Effector memory CD4-positive, alpha-beta T cell (primary cell): ENCODE results near the gene PPP4R3A.

Experiments used
- DNase-seq, 3 donors: peaks; one replicate each; pipeline ENCODE4 v3.0.0-alpha.2; 2020
- H3K27ac ChIP-seq: 2 replicates; pipeline ENCODE4 v1.7.0; 2013; ENCODE audit warnings: mild to moderate bottlenecking, low read length, moderate library complexity; ENCODE audit not compliant: insufficient read depth, poor library complexity, severe bottlenecking
- H3K27me3 ChIP-seq: replicated peaks from 2 replicates; pipeline ENCODE4 v1.7.0; 2013; ENCODE audit warnings: mild to moderate bottlenecking, low read length; ENCODE audit not compliant: insufficient read depth, control insufficient read depth, poor library complexity, severe bottlenecking
- H3K36me3 ChIP-seq: 2 replicates; pipeline ENCODE4 v1.7.0; 2013; ENCODE audit warnings: mild to moderate bottlenecking, low read length, moderate library complexity; ENCODE audit not compliant: control insufficient read depth, insufficient read depth
- H3K4me1 ChIP-seq: 2 replicates; pipeline ENCODE4 v1.7.0; 2013; ENCODE audit warnings: low read length, mild to moderate bottlenecking; ENCODE audit not compliant: control insufficient read depth, insufficient read depth, poor library complexity, severe bottlenecking
- H3K4me3 ChIP-seq: 2 replicates; pipeline ENCODE4 v1.7.0; 2013; ENCODE audit warnings: low read length, low read depth, mild to moderate bottlenecking; ENCODE audit not compliant: insufficient read depth, poor library complexity, severe bottlenecking
- H3K9me3 ChIP-seq: 2 replicates; pipeline ENCODE4 v1.7.0; 2013; ENCODE audit warnings: mild to moderate bottlenecking, low read length, moderate library complexity; ENCODE audit not compliant: control insufficient read depth

PPP4R3A gene

GRCh38 chr14:91419451-91419850, 90.7 kb downstream of the PPP4R3A start:
- H3K36me3 ChIP-seq = peaks cover 5% of the 10 kb centered on the region
- H3K4me1 ChIP-seq = peaks cover 25% of the 10 kb centered on the region
- H3K9me3 ChIP-seq = no peaks in the 10 kb centered on the region
- no peak for DNase-seq
- H3K27me3 ChIP-seq = no peaks in the 10 kb centered on the region
- H3K4me3 ChIP-seq = no peak overlapping the region
- peak overlapping the region; percentile 66 for H3K27ac ChIP-seq

GRCh38 chr14:91419044-91419397, 91.1 kb downstream of the PPP4R3A start:
- Histone ChIP-seq H3K9me3 (no peaks in the 10 kb centered on the region), H3K27me3 (no peaks in the 10 kb centered on the region), H3K27ac (peak overlapping the region; percentile 66), H3K36me3 (peaks cover 5% of the 10 kb centered on the region), H3K4me3 (no peak overlapping the region), H3K4me1 (peaks cover 29% of the 10 kb centered on the region)
- peak in 2 of 3 donors; percentile 47 to 49 for DNase-seq

- DNase-seq = peak; percentile 67 to 72 (median 68)
- no peaks in the 10 kb centered on the region for H3K27me3 ChIP-seq
- H3K4me1 ChIP-seq = peaks cover 35% of the 10 kb centered on the region
- H3K4me3 ChIP-seq = peak overlapping the region; percentile 8
- H3K36me3 ChIP-seq = peaks cover 5% of the 10 kb centered on the region
- H3K27ac ChIP-seq = peak overlapping the region; percentile 66
- no peaks in the 10 kb centered on the region for H3K9me3 ChIP-seq
Measured at GRCh38 chr14:91418387-91419043, 91.6 kb downstream of the PPP4R3A start.

GRCh38 chr14:91417983-91418386, 92.1 kb downstream of the PPP4R3A start:
- peaks cover 36% of the 10 kb centered on the region for H3K4me1 ChIP-seq
- DNase-seq = peak; percentile 52 to 60 (median 58)
- peaks cover 5% of the 10 kb centered on the region for H3K36me3 ChIP-seq
- peak overlapping the region; percentile 8 for H3K4me3 ChIP-seq
- no peaks in the 10 kb centered on the region for H3K9me3 ChIP-seq
- no peaks in the 10 kb centered on the region for H3K27me3 ChIP-seq
- peak overlapping the region; percentile 91 for H3K27ac ChIP-seq

- Histone ChIP-seq H3K27me3 (no peaks in the 10 kb centered on the region), H3K4me1 (peaks cover 36% of the 10 kb centered on the region), H3K36me3 (peaks cover 5% of the 10 kb centered on the region), H3K4me3 (peak within 1 kb of the TSS; percentile 95), H3K27ac (peak within 1 kb of the TSS; percentile 91), H3K9me3 (no peaks in the 10 kb centered on the region)
- peak; percentile 60 to 71 (median 65) for DNase-seq
Measured at GRCh38 chr14:91417120-91417982, 92.8 kb downstream of the PPP4R3A start, which contains the start of gene CCDC88C. Gene CCDC88C (minus strand): TSS chr14:91417820. CDS start chr14:91417690, 130 bp downstream.

GRCh38 chr14:91416744-91417119, 93.4 kb downstream of the PPP4R3A start:
- no peak for DNase-seq
- H3K27ac ChIP-seq = peak overlapping the region; percentile 91
- no peaks in the 10 kb centered on the region for H3K27me3 ChIP-seq
- H3K9me3 ChIP-seq = no peaks in the 10 kb centered on the region
- H3K36me3 ChIP-seq = peaks cover 5% of the 10 kb centered on the region
- peaks cover 36% of the 10 kb centered on the region for H3K4me1 ChIP-seq
- H3K4me3 ChIP-seq = peak overlapping the region; percentile 95

- Histone ChIP-seq H3K4me1 (peaks cover 40% of the 10 kb centered on the region), H3K4me3 (peak overlapping the region; percentile 95), H3K27me3 (no peaks in the 10 kb centered on the region), H3K36me3 (peaks cover 5% of the 10 kb centered on the region), H3K27ac (peak overlapping the region; percentile 91), H3K9me3 (no peaks in the 10 kb centered on the region)
- peak; percentile 52 to 67 (median 60) for DNase-seq
Measured at GRCh38 chr14:91415794-91416743, 94.0 kb downstream of the PPP4R3A start.

GRCh38 chr14:91414475-91414833, 95.7 kb downstream of the PPP4R3A start:
- no peak for DNase-seq
- H3K4me3 ChIP-seq = peak overlapping the region; percentile 95
- H3K36me3 ChIP-seq = peaks cover 11% of the 10 kb centered on the region
- H3K27me3 ChIP-seq = no peaks in the 10 kb centered on the region
- H3K4me1 ChIP-seq = peaks cover 53% of the 10 kb centered on the region
- H3K27ac ChIP-seq = peak overlapping the region; percentile 91
- H3K9me3 ChIP-seq = no peaks in the 10 kb centered on the region

GRCh38 chr14:91413547-91414474, 96.3 kb downstream of the PPP4R3A start:
- peak; percentile 62 to 71 (median 63) for DNase-seq

More at GRCh38 chr14:91413547-91414474, 96.3 kb downstream of the PPP4R3A start:
- no peaks in the 10 kb centered on the region for H3K27me3 ChIP-seq
- peak overlapping the region; percentile 95 for H3K4me3 ChIP-seq
- no peaks in the 10 kb centered on the region for H3K9me3 ChIP-seq
- H3K36me3 ChIP-seq = peaks cover 11% of the 10 kb centered on the region
- H3K4me1 ChIP-seq = peaks cover 49% of the 10 kb centered on the region
- peak overlapping the region; percentile 91 for H3K27ac ChIP-seq
